ENCODE data around the gene MPC2. TPM values are rescaled to one million over a fixed set of nuclear protein-coding genes. Genes with fewer than 3 reads are reported as not detected.

The MPC2 gene
- total and polyA plus RNA-seq, 2 of the 8 experiments (the other 6 are each of a cell fraction or from before 2014, with no cell fraction given): 18.6 to 40.9 TPM

- CTCF ChIA-PET (ENCODE audit: partially characterized antibody): interaction anchor here (0.7 kb wide), 1 partner anchor 204 kb away, joined by 3 read pairs; no protein-coding TSS in a partner anchor
- Histone ChIP-seq H2BK120ac (replicated peaks; ENCODE audit: low read depth, low read length) (no peak overlapping the region), H3K36me3 (ENCODE audit: control insufficient read depth in 2 of 4, insufficient read depth in 4 of 4, low read length in 3 of 4) (peaks cover 0 to 2% (median 0%) of the 10 kb centered on the region in 4 experiments; a peak in 2 of 8 replicates), H3K4me3 (ENCODE audit: extremely low read depth in 1 of 4, insufficient read depth in 2 of 4, low read depth in 3 of 4, low read length in 4 of 4) (no peak overlapping the region), H3K9ac (replicated peaks in 1 of 4; ENCODE audit: extremely low read depth in 1 of 4, low read depth in 3 of 4, low read length in 3 of 4) (no peak overlapping the region), H4K5ac (ENCODE audit: insufficient read length, low read depth, low read length) (no peak overlapping the region), H3K23me2 (ENCODE audit: low read depth, low read length) (no peaks in the 10 kb centered on the region; the same call in 1 of the 2 replicates), H2BK20ac (ENCODE audit: low read length) (no peak overlapping the region), H3K4me1 (replicated peaks in 1 of 4; ENCODE audit: control insufficient read depth in 3 of 4, insufficient read depth in 4 of 4, low read length in 3 of 4) (no peaks in the 10 kb centered on the region), H3K79me2 (ENCODE audit: control insufficient read depth in 1 of 2, insufficient read depth in 2 of 2, low read length in 2 of 2) (peaks cover 0 to 12% of the 10 kb centered on the region in 2 experiments; a peak in 1 of 4 replicates), H2BK5ac (ENCODE audit: low read depth, low read length) (no peak overlapping the region), H4K20me1 (replicated peaks in 1 of 2; ENCODE audit: control insufficient read depth in 1 of 2, insufficient read depth in 2 of 2, low read length in 2 of 2) (no peaks in the 10 kb centered on the region), H3K27ac (ENCODE audit: low read depth, low read length) (no peak overlapping the region), H3K23ac (ENCODE audit: insufficient read length) (no peak overlapping the region), H3K79me1 (ENCODE audit: low read depth, low read length) (no peaks in the 10 kb centered on the region; the same call in 1 of the 2 replicates), H2BK12ac (ENCODE audit: low read depth, low read length) (no peak overlapping the region), H3K56ac (replicated peaks; ENCODE audit: insufficient read length, low read depth, low read length) (no peak overlapping the region), H3K14ac (ENCODE audit: insufficient read length) (no peak overlapping the region), H2BK15ac (ENCODE audit: low read length) (no peak overlapping the region), H3K4me2 (ENCODE audit: insufficient read depth in 1 of 2, low read depth in 2 of 2, low read length in 2 of 2) (no peak overlapping the region), H2AFZ (ENCODE audit: low read length) (no peak overlapping the region), H4K91ac (replicated peaks; ENCODE audit: insufficient read length, low read length) (no peak overlapping the region), H2AK5ac (ENCODE audit: low read depth, low read length) (no peak overlapping the region), H3K9me3 (ENCODE audit: insufficient read depth in 2 of 2, low read depth in 1 of 2, low read length in 1 of 2) (no peaks in the 10 kb centered on the region), H3K18ac (ENCODE audit: extremely low read depth, low read length) (no peak overlapping the region), H3K4ac (replicated peaks; ENCODE audit: insufficient read length, low read depth, low read length) (no peak overlapping the region), H3K27me3 (replicated peaks in 1 of 4; ENCODE audit: control insufficient read depth in 3 of 4, extremely low read depth in 1 of 4, insufficient read depth in 3 of 4, low read length in 3 of 4) (no peaks in the 10 kb centered on the region), H4K8ac (ENCODE audit: extremely low read depth, insufficient read depth, low read length) (no peak overlapping the region)
- FAIRE-seq (no peak), DNase-seq (ENCODE audit: low read depth in 1 of 2, low spot score in 2 of 2) (no peak)
- POLR2A ChIA-PET (ENCODE audit: partially characterized antibody): no interaction called here
- no peak for TF ChIP-seq GABPA (IDR thresholded peaks at IDR 0.05; ENCODE audit: borderline replicate concordance, insufficient read depth, low read length)
- TF ChIP-seq POU5F1 (IDR thresholded peaks at IDR 0.05; ENCODE audit: low read depth, low read length): no peak
- TF ChIP-seq, protein P1, sequence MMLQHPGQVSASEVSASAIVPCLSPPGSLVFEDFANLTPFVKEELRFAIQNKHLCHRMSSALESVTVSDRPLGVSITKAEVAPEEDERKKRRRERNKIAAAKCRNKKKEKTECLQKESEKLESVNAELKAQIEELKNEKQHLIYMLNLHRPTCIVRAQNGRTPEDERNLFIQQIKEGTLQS (IDR thresholded peaks at IDR 0.05; ENCODE audit: insufficient read depth, low read depth, low read length): no peak
- TF ChIP-seq TCF12 (IDR thresholded peaks at IDR 0.05; ENCODE audit: low read depth, low read length): no peak
- TF ChIP-seq RNF2 (IDR thresholded peaks at IDR 0.05; ENCODE audit: borderline replicate concordance, low read depth, low read length, missing control alignments, poor library complexity, severe bottlenecking): no peak
- TF ChIP-seq JUN (IDR thresholded peaks at IDR 0.05; ENCODE audit: low read depth, low read length): no peak
- no peak for TF ChIP-seq POLR2A (IDR thresholded peaks at IDR 0.05; ENCODE audit: control extremely low read depth in 1 of 2, low read depth in 2 of 2, low read length in 2 of 2)
- WGBS, 2 experiments (ENCODE audit: extremely low coverage in 1 of 2, insufficient coverage in 1 of 2, insufficient read length in 1 of 2, insufficient replicate concordance in 2 of 2, low coverage in 1 of 2, low lambda C conversion rate in 2 of 2, missing lambda C conversion rate in 1 of 2): 92% methylated on average over 8 of the region's 8 CpGs; no CpG with 5 or more reads in 1 of the 2 experiments
These were observed 48.1 kb upstream of the MPC2 start for GRCh38 chr1:167984886-167985489.
